ENCODE measurements around the gene SPTBN2.

The SPTBN2 gene

GRCh38 chr11:66701432-66702240 is 27.4 kb downstream of the SPTBN2 start:
- DNase-seq (ENCODE audit: low read depth) = no peak

GRCh38 chr11:66700742-66701141 is 28.3 kb downstream of the SPTBN2 start:
- no peak for DNase-seq (ENCODE audit: low read depth)

- DNase-seq (ENCODE audit: low read depth) = no peak
These were observed 28.7 kb downstream of the SPTBN2 start for GRCh38 chr11:66700337-66700736.

- DNase-seq (ENCODE audit: low read depth) = no peak
These were observed 30.5 kb downstream of the SPTBN2 start for GRCh38 chr11:66698491-66698890.

- DNase-seq (ENCODE audit: low read depth) = no peak
These were observed 31.0 kb downstream of the SPTBN2 start for GRCh38 chr11:66697988-66698387.

GRCh38 chr11:66696146-66696545 is 32.9 kb downstream of the SPTBN2 start:
- no peak for DNase-seq (ENCODE audit: low read depth)

- peak; percentile 91 for DNase-seq (ENCODE audit: low read depth)
These were observed 34.2 kb downstream of the SPTBN2 start for GRCh38 chr11:66694732-66695207.

- no peak for DNase-seq (ENCODE audit: low read depth)
These were observed 35.0 kb downstream of the SPTBN2 start for GRCh38 chr11:66694056-66694410.

GRCh38 chr11:66693356-66694055 is 35.5 kb downstream of the SPTBN2 start:
- no peak for DNase-seq (ENCODE audit: low read depth)

- DNase-seq (ENCODE audit: low read depth) = no peak
These were observed 36.1 kb downstream of the SPTBN2 start for GRCh38 chr11:66692871-66693331.

GRCh38 chr11:66692446-66692845 is 36.6 kb downstream of the SPTBN2 start:
- no peak for DNase-seq (ENCODE audit: low read depth)

GRCh38 chr11:66691311-66691980 is 37.6 kb downstream of the SPTBN2 start:
- no peak for DNase-seq (ENCODE audit: low read depth)

- no peak for DNase-seq (ENCODE audit: low read depth)
These were observed 39.1 kb downstream of the SPTBN2 start for GRCh38 chr11:66689661-66690590.

GRCh38 chr11:66688561-66689534 is 40.2 kb downstream of the SPTBN2 start:
- DNase-seq (ENCODE audit: low read depth) = no peak

- DNase-seq (ENCODE audit: low read depth) = no peak
These were observed 41.2 kb downstream of the SPTBN2 start for GRCh38 chr11:66687831-66688281.

- DNase-seq (ENCODE audit: low read depth) = no peak
These were observed 41.9 kb downstream of the SPTBN2 start for GRCh38 chr11:66686801-66687750.

GRCh38 chr11:66686100-66686785 is 42.8 kb downstream of the SPTBN2 start:
- DNase-seq (ENCODE audit: low read depth) = no peak

GRCh38 chr11:66685276-66686099 is 43.5 kb downstream of the SPTBN2 start:
- DNase-seq (ENCODE audit: low read depth) = no peak
